HEK293 (cell line): ENCODE data around the gene SFRP5.

Experiments used
- CTCF ChIA-PET: fragments of 350-600 bp; formaldehyde crosslinking; extraction: SDS; loops from one replicate; lab custom pipeline; 2021; ENCODE audit warnings: antibody characterized with exemption; lab: Yijun Ruan, JAX
- POLR2A ChIA-PET: fragments of 300-600 bp; formaldehyde crosslinking; extraction: SDS; loops from one replicate; lab custom pipeline; 2020; ENCODE audit warnings: antibody characterized with exemption, inconsistent platforms; lab: Yijun Ruan, JAX
- H3K27ac ChIP-seq: fragments of 200-500 bp; sonication (Bioruptor generic); 2 replicates; pipeline ENCODE4 v1.5.1; 2014; ENCODE audit warnings: low read depth, low read length, control low read depth, inconsistent platforms; ENCODE audit errors: extremely low read depth
- H3K36me3 ChIP-seq, 2 experiments: fragments of 200-500 bp in 1 of 2; sonication (Bioruptor generic) in 1 of 2; 1 replicate in 1 of 2; 2 replicates in 1 of 2; pipeline ENCODE4 v1.5.1; 2014 to 2017; ENCODE audit warnings: inconsistent platforms in 2 of 2, low read length in 2 of 2; ENCODE audit not compliant: control insufficient read depth in 2 of 2, insufficient read depth in 1 of 2
- H3K4me1 ChIP-seq: fragments of 200-500 bp; sonication (Bioruptor generic); 2 replicates; pipeline ENCODE4 v1.5.1; 2014; ENCODE audit warnings: mild to moderate bottlenecking, low read length, inconsistent platforms; ENCODE audit not compliant: control insufficient read depth, insufficient read depth
- H3K4me3 ChIP-seq: 2 replicates; pipeline ENCODE4 v1.5.1; 2011; ENCODE audit warnings: low read depth, mild to moderate bottlenecking, control low read depth, low read length, moderate library complexity
- H3K9me3 ChIP-seq: fragments of 200-500 bp; sonication (Bioruptor generic); 2 replicates; pipeline ENCODE4 v1.5.1; 2014; ENCODE audit warnings: low read depth, low read length, inconsistent platforms; ENCODE audit not compliant: control insufficient read depth, insufficient read depth
- FEZF1 ChIP-seq: fragments of 450-650 bp; formaldehyde crosslinking; IDR thresholded peaks from 2 replicates; pipeline ENCODE4 v1.5.1; 2016; ENCODE audit warnings: missing biosample characterization, missing genetic modification characterization
- GLIS1 ChIP-seq: fragments of 450-650 bp; formaldehyde crosslinking; IDR thresholded peaks from 2 replicates; pipeline ENCODE4 v1.5.1; 2016; ENCODE audit warnings: missing biosample characterization, missing genetic modification characterization
- ZBTB17 ChIP-seq: fragments of 450-650 bp; formaldehyde crosslinking; IDR thresholded peaks from 2 replicates; pipeline ENCODE4 v1.5.1; 2016; ENCODE audit warnings: missing biosample characterization, missing genetic modification characterization
- ZBTB21 ChIP-seq: fragments of 450-650 bp; formaldehyde crosslinking; IDR thresholded peaks from 2 replicates; pipeline ENCODE4 v1.5.1; 2017; ENCODE audit warnings: missing biosample characterization, missing genetic modification characterization
- ZIC2 ChIP-seq: fragments of 450-650 bp; formaldehyde crosslinking; IDR thresholded peaks from 2 replicates; pipeline ENCODE4 v1.5.1; 2016; ENCODE audit warnings: missing biosample characterization, missing genetic modification characterization
- ZNF2 ChIP-seq: fragments of 450-650 bp; formaldehyde crosslinking; IDR thresholded peaks from 2 replicates; pipeline ENCODE4 v1.5.1; 2016; ENCODE audit warnings: missing biosample characterization, missing genetic modification characterization
- ZNF214 ChIP-seq: fragments of 450-650 bp; formaldehyde crosslinking; IDR thresholded peaks from 2 replicates; pipeline ENCODE4 v1.5.1; 2017; ENCODE audit warnings: missing biosample characterization, mild to moderate bottlenecking, missing genetic modification characterization, borderline replicate concordance
- ZNF555 ChIP-seq: fragments of 450-650 bp; formaldehyde crosslinking; conservative IDR thresholded peaks from 2 replicates; pipeline ENCODE4 v1.5.1; 2017; ENCODE audit warnings: missing biosample characterization, mild to moderate bottlenecking, missing genetic modification characterization, inconsistent platforms
- TF ChIP-seq, protein P1 (sequence below): fragments of 450-650 bp; formaldehyde crosslinking; IDR thresholded peaks from 2 replicates; pipeline ENCODE4 v1.5.1; 2016; ENCODE audit warnings: missing biosample characterization, missing genetic modification characterization
- TF ChIP-seq, protein P2 (sequence below): IDR thresholded peaks from 2 replicates; pipeline ENCODE4 v1.6.1; 2011; ENCODE audit warnings: mild to moderate bottlenecking, low read depth, low read length, borderline replicate concordance
- TF ChIP-seq, protein P3 (sequence below): fragments of 450-650 bp; formaldehyde crosslinking; IDR thresholded peaks from 2 replicates; pipeline ENCODE4 v1.5.1; 2016; ENCODE audit warnings: missing biosample characterization, missing genetic modification characterization, borderline replicate concordance

SFRP5 gene

DNA sequence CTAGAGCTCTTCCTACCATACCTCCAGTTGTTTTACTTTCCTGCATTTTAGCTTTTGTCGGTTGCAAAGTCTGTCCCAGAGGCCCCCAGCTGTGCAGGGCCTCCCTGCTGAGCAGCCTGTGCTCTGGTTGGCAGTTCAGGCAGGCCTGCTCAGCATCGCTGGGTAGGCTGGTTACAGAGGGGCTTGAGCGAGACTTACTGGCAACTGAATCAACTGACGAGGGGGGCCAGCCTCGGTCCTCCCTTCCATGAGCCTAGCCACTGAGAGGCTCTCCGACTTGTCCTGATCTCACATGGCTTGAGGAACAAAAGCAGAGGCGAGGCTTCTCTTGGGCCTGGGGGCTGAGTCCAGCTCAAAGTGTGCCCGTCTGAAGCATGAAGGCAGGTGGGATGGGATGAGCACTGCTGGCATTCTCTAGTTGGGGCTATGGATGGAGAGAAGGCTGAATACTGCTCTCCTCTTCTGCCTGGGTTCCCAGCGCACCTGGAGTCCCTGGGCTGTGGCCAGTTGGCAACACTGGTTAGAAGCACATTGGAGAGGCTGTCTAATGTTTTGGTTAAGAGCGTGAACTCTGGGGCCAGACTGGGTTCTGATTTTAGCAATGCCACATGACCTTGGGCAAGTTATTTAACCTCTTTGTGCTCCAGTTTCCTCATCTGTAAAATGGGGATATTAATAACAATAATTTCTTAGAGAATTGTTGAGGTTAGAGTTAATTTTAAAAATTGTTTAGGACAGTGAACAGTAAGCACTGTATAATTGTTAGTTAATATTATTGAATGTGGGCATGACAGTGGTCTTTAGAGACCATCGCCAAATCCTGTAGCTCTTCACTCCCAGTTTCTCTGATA, 6.9 kb upstream of the SFRP5 start:
- H3K9me3 ChIP-seq = no peaks in the 10 kb centered on the region
- ChIA-PET POLR2A (interaction anchor here (0.6 to 1.0 kb wide), 2 partner anchors 15 to 98 kb away, joined by 3 to 4 read pairs; no protein-coding TSS in a partner anchor), CTCF (interaction anchor here (0.7 to 4.5 kb wide), 2 partner anchors 12 to 885 kb away, joined by 3 to 29 read pairs; no protein-coding TSS in a partner anchor)
- no peaks in the 10 kb centered on the region for H3K36me3 ChIP-seq
- TF ChIP-seq GLIS1 (tag by site-specific recombination) (peak; percentile 85), ZIC2 (tag by site-specific recombination) (peak; percentile 78)
- TF ChIP-seq, protein P1, sequence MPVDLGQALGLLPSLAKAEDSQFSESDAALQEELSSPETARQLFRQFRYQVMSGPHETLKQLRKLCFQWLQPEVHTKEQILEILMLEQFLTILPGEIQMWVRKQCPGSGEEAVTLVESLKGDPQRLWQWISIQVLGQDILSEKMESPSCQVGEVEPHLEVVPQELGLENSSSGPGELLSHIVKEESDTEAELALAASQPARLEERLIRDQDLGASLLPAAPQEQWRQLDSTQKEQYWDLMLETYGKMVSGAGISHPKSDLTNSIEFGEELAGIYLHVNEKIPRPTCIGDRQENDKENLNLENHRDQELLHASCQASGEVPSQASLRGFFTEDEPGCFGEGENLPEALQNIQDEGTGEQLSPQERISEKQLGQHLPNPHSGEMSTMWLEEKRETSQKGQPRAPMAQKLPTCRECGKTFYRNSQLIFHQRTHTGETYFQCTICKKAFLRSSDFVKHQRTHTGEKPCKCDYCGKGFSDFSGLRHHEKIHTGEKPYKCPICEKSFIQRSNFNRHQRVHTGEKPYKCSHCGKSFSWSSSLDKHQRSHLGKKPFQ = no peak
- H3K27ac ChIP-seq = no peak overlapping the region
- H3K4me1 ChIP-seq = peaks cover 10% of the 10 kb centered on the region; the same call in 1 of the 2 replicates
- H3K4me3 ChIP-seq = no peak overlapping the region

DNA sequence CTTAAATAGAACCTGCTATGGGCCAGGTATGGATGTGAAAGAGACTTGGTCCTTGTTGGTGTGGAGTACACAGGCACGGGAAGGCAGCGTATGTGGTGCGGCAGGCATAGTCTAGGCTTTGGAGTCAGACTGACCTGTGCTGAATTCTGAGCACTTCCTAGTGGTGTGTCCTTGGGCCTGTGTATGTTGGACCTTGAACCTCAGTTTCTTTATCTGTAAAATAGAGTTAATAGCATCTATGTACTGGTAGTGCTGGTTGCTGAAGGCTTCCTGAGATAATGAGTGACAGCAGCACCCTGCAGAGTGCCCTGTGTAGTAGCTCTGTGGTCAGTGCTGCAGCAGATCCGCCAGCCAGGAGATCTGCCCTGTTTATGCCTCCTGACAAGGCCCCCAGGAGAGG, 5.3 kb upstream of the SFRP5 start:
- H3K9me3 ChIP-seq = no peaks in the 10 kb centered on the region
- no peak overlapping the region for H3K27ac ChIP-seq
- ChIA-PET CTCF (interaction anchor here (0.5 to 1.0 kb wide), 4 partner anchors 45 to 1355 kb away, joined by 3 to 4 read pairs (median 3); no protein-coding TSS in a partner anchor), POLR2A (no interaction called here)
- no peak overlapping the region for H3K4me3 ChIP-seq
- TF ChIP-seq, protein P2, sequence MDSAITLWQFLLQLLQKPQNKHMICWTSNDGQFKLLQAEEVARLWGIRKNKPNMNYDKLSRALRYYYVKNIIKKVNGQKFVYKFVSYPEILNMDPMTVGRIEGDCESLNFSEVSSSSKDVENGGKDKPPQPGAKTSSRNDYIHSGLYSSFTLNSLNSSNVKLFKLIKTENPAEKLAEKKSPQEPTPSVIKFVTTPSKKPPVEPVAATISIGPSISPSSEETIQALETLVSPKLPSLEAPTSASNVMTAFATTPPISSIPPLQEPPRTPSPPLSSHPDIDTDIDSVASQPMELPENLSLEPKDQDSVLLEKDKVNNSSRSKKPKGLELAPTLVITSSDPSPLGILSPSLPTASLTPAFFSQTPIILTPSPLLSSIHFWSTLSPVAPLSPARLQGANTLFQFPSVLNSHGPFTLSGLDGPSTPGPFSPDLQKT = no peak
- TF ChIP-seq FEZF1 (tag by site-specific recombination) = no peak
- TF ChIP-seq, protein P3, sequence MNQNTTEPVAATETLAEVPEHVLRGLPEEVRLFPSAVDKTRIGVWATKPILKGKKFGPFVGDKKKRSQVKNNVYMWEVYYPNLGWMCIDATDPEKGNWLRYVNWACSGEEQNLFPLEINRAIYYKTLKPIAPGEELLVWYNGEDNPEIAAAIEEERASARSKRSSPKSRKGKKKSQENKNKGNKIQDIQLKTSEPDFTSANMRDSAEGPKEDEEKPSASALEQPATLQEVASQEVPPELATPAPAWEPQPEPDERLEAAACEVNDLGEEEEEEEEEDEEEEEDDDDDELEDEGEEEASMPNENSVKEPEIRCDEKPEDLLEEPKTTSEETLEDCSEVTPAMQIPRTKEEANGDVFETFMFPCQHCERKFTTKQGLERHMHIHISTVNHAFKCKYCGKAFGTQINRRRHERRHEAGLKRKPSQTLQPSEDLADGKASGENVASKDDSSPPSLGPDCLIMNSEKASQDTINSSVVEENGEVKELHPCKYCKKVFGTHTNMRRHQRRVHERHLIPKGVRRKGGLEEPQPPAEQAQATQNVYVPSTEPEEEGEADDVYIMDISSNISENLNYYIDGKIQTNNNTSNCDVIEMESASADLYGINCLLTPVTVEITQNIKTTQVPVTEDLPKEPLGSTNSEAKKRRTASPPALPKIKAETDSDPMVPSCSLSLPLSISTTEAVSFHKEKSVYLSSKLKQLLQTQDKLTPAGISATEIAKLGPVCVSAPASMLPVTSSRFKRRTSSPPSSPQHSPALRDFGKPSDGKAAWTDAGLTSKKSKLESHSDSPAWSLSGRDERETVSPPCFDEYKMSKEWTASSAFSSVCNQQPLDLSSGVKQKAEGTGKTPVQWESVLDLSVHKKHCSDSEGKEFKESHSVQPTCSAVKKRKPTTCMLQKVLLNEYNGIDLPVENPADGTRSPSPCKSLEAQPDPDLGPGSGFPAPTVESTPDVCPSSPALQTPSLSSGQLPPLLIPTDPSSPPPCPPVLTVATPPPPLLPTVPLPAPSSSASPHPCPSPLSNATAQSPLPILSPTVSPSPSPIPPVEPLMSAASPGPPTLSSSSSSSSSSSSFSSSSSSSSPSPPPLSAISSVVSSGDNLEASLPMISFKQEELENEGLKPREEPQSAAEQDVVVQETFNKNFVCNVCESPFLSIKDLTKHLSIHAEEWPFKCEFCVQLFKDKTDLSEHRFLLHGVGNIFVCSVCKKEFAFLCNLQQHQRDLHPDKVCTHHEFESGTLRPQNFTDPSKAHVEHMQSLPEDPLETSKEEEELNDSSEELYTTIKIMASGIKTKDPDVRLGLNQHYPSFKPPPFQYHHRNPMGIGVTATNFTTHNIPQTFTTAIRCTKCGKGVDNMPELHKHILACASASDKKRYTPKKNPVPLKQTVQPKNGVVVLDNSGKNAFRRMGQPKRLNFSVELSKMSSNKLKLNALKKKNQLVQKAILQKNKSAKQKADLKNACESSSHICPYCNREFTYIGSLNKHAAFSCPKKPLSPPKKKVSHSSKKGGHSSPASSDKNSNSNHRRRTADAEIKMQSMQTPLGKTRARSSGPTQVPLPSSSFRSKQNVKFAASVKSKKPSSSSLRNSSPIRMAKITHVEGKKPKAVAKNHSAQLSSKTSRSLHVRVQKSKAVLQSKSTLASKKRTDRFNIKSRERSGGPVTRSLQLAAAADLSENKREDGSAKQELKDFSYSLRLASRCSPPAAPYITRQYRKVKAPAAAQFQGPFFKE = no peak
- no peak for TF ChIP-seq ZNF555 (tag by site-specific recombination)
- no peak for TF ChIP-seq ZBTB17
- TF ChIP-seq ZNF214 = no peak
- TF ChIP-seq ZNF2 = no peak
- TF ChIP-seq ZBTB21 (tag by site-specific recombination) = no peak
- TF ChIP-seq, all 188 proteins: peak for 0
- H3K4me1 ChIP-seq = peaks cover 10% of the 10 kb centered on the region; the same call in 1 of the 2 replicates
- no peaks in the 10 kb centered on the region for H3K36me3 ChIP-seq
